GM12892 (cell line): ENCODE results near the gene DSCAML1.

Source experiments
- POLR2A ChIP-seq: IDR thresholded peaks from 2 replicates; pipeline ENCODE4 v1.6.1; 2011; ENCODE audit warnings: low read depth, low read length, control low read depth
- POLR2AphosphoS5 ChIP-seq: IDR thresholded peaks from 2 replicates; pipeline ENCODE4 v1.6.1; 2011; ENCODE audit warnings: low read depth, low read length, control low read depth
- TAF1 ChIP-seq: IDR thresholded peaks from 2 replicates; pipeline ENCODE4 v1.6.1; 2011; ENCODE audit warnings: low read depth, mild to moderate bottlenecking, control low read depth, low read length, borderline replicate concordance

- TF ChIP-seq POLR2AphosphoS5 (no peak), POLR2A (no peak), TAF1 (no peak)
These were observed 280.9 kb downstream of the DSCAML1 start for GRCh38 chr11:117515892-117516787.
